MM.1S (cell line): ENCODE measurements around the gene TNF.

Experiments
- DNase-seq: peaks from one replicate; pipeline ENCODE4 v3.0.0-alpha.2; 2015
- H2AFZ ChIP-seq: fragments of 300-600 bp; sonication (generic); 2 replicates; pipeline ENCODE4 v1.6.0; 2016; ENCODE audit warnings: antibody characterized with exemption, low read length
- H3F3A ChIP-seq: fragments of 300-600 bp; sonication (generic); 2 replicates; pipeline ENCODE4 v1.6.1; 2016; ENCODE audit warnings: mild to moderate bottlenecking, antibody characterized with exemption, low read length, moderate library complexity, mixed read lengths; ENCODE audit not compliant: insufficient read depth
- H3K27ac ChIP-seq: fragments of 300-600 bp; sonication (generic); 2 replicates; pipeline ENCODE4 v1.5.1; 2016; ENCODE audit warnings: mild to moderate bottlenecking, low read length
- H3K27me3 ChIP-seq: fragments of 300-600 bp; sonication (generic); replicated peaks from 2 replicates; pipeline ENCODE4 v1.6.0; 2016; ENCODE audit warnings: low read length; ENCODE audit not compliant: insufficient read depth
- H3K36me3 ChIP-seq: fragments of 300-600 bp; sonication (generic); replicated peaks from 2 replicates; pipeline ENCODE4 v1.6.1; 2016; ENCODE audit warnings: mild to moderate bottlenecking, low read length, mixed read lengths; ENCODE audit not compliant: insufficient read depth
- H3K4me1 ChIP-seq: fragments of 300-600 bp; sonication (generic); 2 replicates; pipeline ENCODE4 v1.6.1; 2016; ENCODE audit warnings: low read length, mixed read lengths
- H3K4me2 ChIP-seq: fragments of 300-600 bp; sonication (generic); 2 replicates; pipeline ENCODE4 v1.6.0; 2016; ENCODE audit warnings: low read depth, low read length
- H3K4me3 ChIP-seq: fragments of 300-600 bp; sonication (generic); 2 replicates; pipeline ENCODE4 v1.5.1; 2016; ENCODE audit warnings: low read length, mixed read lengths
- H3K79me2 ChIP-seq: fragments of 300-600 bp; sonication (generic); 2 replicates; pipeline ENCODE4 v1.6.1; 2016; ENCODE audit warnings: mixed run types, low read length, mixed read lengths
- H3K9ac ChIP-seq: fragments of 300-600 bp; sonication (generic); 2 replicates; pipeline ENCODE4 v1.6.1; 2016; ENCODE audit warnings: low read length, mixed read lengths
- H3K9me2 ChIP-seq: fragments of 300-600 bp; sonication (generic); replicated peaks from 2 replicates; pipeline ENCODE4 v1.6.1; 2016; ENCODE audit warnings: mild to moderate bottlenecking, low read length, mixed read lengths; ENCODE audit not compliant: insufficient read depth
- H3K9me3 ChIP-seq: fragments of 300-600 bp; sonication (generic); replicated peaks from 2 replicates; pipeline ENCODE4 v1.6.1; 2016; ENCODE audit warnings: mild to moderate bottlenecking, low read length, mixed read lengths; ENCODE audit not compliant: insufficient read depth
- H4K20me1 ChIP-seq: fragments of 300-600 bp; sonication (generic); 2 replicates; pipeline ENCODE4 v1.6.1; 2016; ENCODE audit warnings: mild to moderate bottlenecking, low read length, moderate library complexity, mixed read lengths; ENCODE audit not compliant: insufficient read depth
- CTCF ChIP-seq: fragments of 300-600 bp; sonication (generic); IDR thresholded peaks from 2 replicates; pipeline ENCODE4 v1.5.1; 2016; ENCODE audit warnings: antibody characterized with exemption, low read length, mixed read lengths
- EZH2 ChIP-seq: fragments of 300-600 bp; sonication (generic); optimal IDR thresholded peaks from 2 replicates; pipeline ENCODE3; 2017; ENCODE audit warnings: low read depth, mild to moderate bottlenecking, antibody characterized with exemption, low read length, mixed read lengths
- EZH2phosphoT487 ChIP-seq: fragments of 300-600 bp; sonication (generic); IDR thresholded peaks from 2 replicates; pipeline ENCODE4 v1.6.1; 2018; ENCODE audit warnings: antibody characterized with exemption, low read length

Gene TNF

GRCh38 chr6:31575335-31575901 is at the start of gene TNF:
Gene TNF, plus strand, starts transcription at chr6:31575565. Its CDS starts 177 bp downstream, at chr6:31575742.
- H3K27ac ChIP-seq = no peak within 1 kb of the TSS
- no peaks in the 10 kb centered on the region for H3K9me2 ChIP-seq
- H4K20me1 ChIP-seq = no peaks in the 10 kb centered on the region
- DNase-seq = no peak
- peaks cover 64% of the 10 kb centered on the region for H3K27me3 ChIP-seq
- H3F3A ChIP-seq = peaks cover 5% of the 10 kb centered on the region; the same call in 1 of the 2 replicates
- TF ChIP-seq CTCF = no peak
- TF ChIP-seq EZH2 = no peak
- TF ChIP-seq EZH2phosphoT487 = no peak
- H3K79me2 ChIP-seq = no peaks in the 10 kb centered on the region
- H3K4me2 ChIP-seq = no peak within 1 kb of the TSS
- no peak within 1 kb of the TSS for H2AFZ ChIP-seq
- peaks cover 17% of the 10 kb centered on the region for H3K4me1 ChIP-seq
- no peak within 1 kb of the TSS for H3K9ac ChIP-seq
- H3K4me3 ChIP-seq = no peak within 1 kb of the TSS
- H3K9me3 ChIP-seq = no peaks in the 10 kb centered on the region
- H3K36me3 ChIP-seq = no peaks in the 10 kb centered on the region

- no peaks in the 10 kb centered on the region for H3K9me2 ChIP-seq
- TF ChIP-seq CTCF (no peak), EZH2phosphoT487 (no peak)
Measured at GRCh38 chr6:31525932-31526591, 49.3 kb upstream of the TNF start.

GRCh38 chr6:31528307-31528777 is 47.0 kb upstream of the TNF start:
- Histone ChIP-seq H3K4me3 (no peak overlapping the region), H3F3A (peaks cover 18% of the 10 kb centered on the region), H3K9ac (no peak overlapping the region), H2AFZ (no peak overlapping the region), H4K20me1 (no peaks in the 10 kb centered on the region), H3K4me1 (no peaks in the 10 kb centered on the region), H3K9me2 (no peaks in the 10 kb centered on the region), H3K4me2 (no peak overlapping the region), H3K27me3 (no peaks in the 10 kb centered on the region), H3K36me3 (no peaks in the 10 kb centered on the region; the same call in 1 of the 2 replicates), H3K79me2 (no peaks in the 10 kb centered on the region), H3K9me3 (no peaks in the 10 kb centered on the region), H3K27ac (no peak overlapping the region)
- no peak for DNase-seq
- TF ChIP-seq CTCF = no peak
- no peak for TF ChIP-seq EZH2phosphoT487
- no peak for TF ChIP-seq EZH2

More at GRCh38 chr6:31525932-31526591, 49.3 kb upstream of the TNF start:
- Histone ChIP-seq H3K4me2 (no peak overlapping the region), H3K4me3 (no peak overlapping the region), H3K36me3 (no peaks in the 10 kb centered on the region; the same call in 1 of the 2 replicates), H3F3A (peaks cover 11% of the 10 kb centered on the region), H3K27me3 (no peaks in the 10 kb centered on the region), H3K9ac (no peak overlapping the region), H2AFZ (no peak overlapping the region), H4K20me1 (no peaks in the 10 kb centered on the region), H3K79me2 (no peaks in the 10 kb centered on the region), H3K9me3 (no peaks in the 10 kb centered on the region), H3K27ac (no peak overlapping the region), H3K4me1 (no peaks in the 10 kb centered on the region)
- DNase-seq = no peak
